HCT116 (cell line): ENCODE results near the gene INPP5E. TPM values are rescaled to one million over a fixed set of nuclear protein-coding genes. Genes with fewer than 3 reads are reported as not detected.

Experiments used
- ATAC-seq: fragments of 200-7000 bp; cut with Tn5 transposase; 2 replicates; pipeline ENCODE4 v1.9.1; 2020; ENCODE audit warnings: mild to moderate bottlenecking, moderate library complexity
- BruUV-seq: library from RNA; stranded (reverse); fragments of 400-500 nt; replicated peaks from 2 replicates; lab custom pipeline; 2021; lab: Mats Ljungman, UMichigan
- CTCF ChIA-PET: fragments of 300-600 bp; sonication (Branson Sonifier 250); formaldehyde crosslinking; loops from one replicate; lab custom pipeline; 2021; ENCODE audit warnings: antibody characterized with exemption; lab: Charles Lee
- POLR2A ChIA-PET: fragments of 300-600, 350-600 bp; sonication (Branson Sonifier 250); formaldehyde crosslinking; loops from one replicate; lab custom pipeline; 2021; ENCODE audit warnings: antibody characterized with exemption; lab: Charles Lee
- RAD21 ChIA-PET, 2 experiments: fragments of 300-600 bp; sonication (Branson Sonifier 250); formaldehyde crosslinking; loops; one replicate each; lab custom pipeline; 2023; ENCODE audit warnings: low total read pairs in 2 of 2; ENCODE audit not compliant: uncharacterized antibody in 2 of 2, unreplicated experiment in 2 of 2, low non-redundant PET in 1 of 2; lab: Charles Lee
- DNase-seq: peaks from one replicate; pipeline ENCODE4 v3.0.0-alpha.2; 2010; ENCODE audit warnings: low read depth, low spot score
- H2AFZ ChIP-seq: fragments of 200-600 bp; shearing (Covaris generic), sonication (generic); 2 replicates; pipeline ENCODE4 v1.6.1; 2017; ENCODE audit warnings: low read depth, mixed run types, mixed read lengths, antibody characterized with exemption, low read length; ENCODE audit not compliant: poor library complexity, severe bottlenecking
- H3K27ac ChIP-seq: 2 replicates; pipeline ENCODE4 v1.5.1; 2012; ENCODE audit warnings: low read depth, low read length
- H3K27me3 ChIP-seq: fragments of 200-600 bp; sonication (generic); 2 replicates; pipeline ENCODE4 v1.6.1; 2016; ENCODE audit warnings: mixed run types, low read length, mixed read lengths; ENCODE audit not compliant: insufficient read depth
- H3K36me3 ChIP-seq, 2 experiments: fragments of 200-500 bp in 1 of 2; fragments of 200-600 bp in 1 of 2; sonication (Bioruptor generic) in 1 of 2; sonication (generic) in 1 of 2; 2 replicates each; pipeline versions ENCODE4 v1.5.1 to v1.6.1; 2014 to 2016; ENCODE audit warnings: low read length in 2 of 2, inconsistent platforms in 1 of 2, mixed read lengths in 1 of 2, mixed run types in 1 of 2; ENCODE audit not compliant: insufficient read depth in 2 of 2, control insufficient read depth in 1 of 2
- H3K4me1 ChIP-seq, 2 experiments: fragments of 200-600 bp in 1 of 2; sonication (generic) in 1 of 2; 2 replicates each; pipeline versions ENCODE4 v1.5.1 to v1.6.1; 2012 to 2017; ENCODE audit warnings: low read length in 2 of 2, inconsistent platforms in 1 of 2, mild to moderate bottlenecking in 1 of 2, mixed read lengths in 1 of 2, mixed run types in 1 of 2, moderate library complexity in 1 of 2; ENCODE audit not compliant: insufficient read depth in 2 of 2, control insufficient read depth in 1 of 2
- H3K4me2 ChIP-seq: fragments of 200-600 bp; sonication (generic); 2 replicates; pipeline ENCODE4 v1.6.1; 2017; ENCODE audit warnings: mixed run types, low read length, mixed read lengths
- H3K4me3 ChIP-seq, 2 experiments: fragments of 200-600 bp in 1 of 2; sonication (generic) in 1 of 2; replicated peaks in 1 of 2; 2 replicates each; pipeline ENCODE4 v1.5.1; 2011 to 2016; ENCODE audit warnings: low read length in 2 of 2, control low read depth in 1 of 2, low read depth in 1 of 2, mild to moderate bottlenecking in 1 of 2, mixed read lengths in 1 of 2, mixed run types in 1 of 2
- H3K79me2 ChIP-seq: fragments of 200-600 bp; sonication (generic); 2 replicates; pipeline ENCODE4 v1.6.1; 2017; ENCODE audit warnings: mild to moderate bottlenecking, mixed run types, low read length, moderate library complexity, mixed read lengths; ENCODE audit not compliant: insufficient read depth
- H3K9ac ChIP-seq: fragments of 200-600 bp; sonication (generic); 2 replicates; pipeline ENCODE4 v1.6.1; 2016; ENCODE audit warnings: low read length, mixed read lengths
- H3K9me2 ChIP-seq: fragments of 200-600 bp; sonication (generic), shearing (Covaris generic); 2 replicates; pipeline ENCODE4 v1.6.1; 2017; ENCODE audit warnings: mixed run types, mild to moderate bottlenecking, moderate library complexity; ENCODE audit not compliant: insufficient read depth
- H3K9me3 ChIP-seq, 2 experiments: fragments of 200-500 bp in 1 of 2; fragments of 200-600 bp in 1 of 2; sonication (Bioruptor generic) in 1 of 2; sonication (generic) in 1 of 2; 2 replicates each; pipeline ENCODE4 v1.6.1; 2014 to 2017; ENCODE audit warnings: low read length in 2 of 2, mixed read lengths in 2 of 2, inconsistent platforms in 1 of 2, low read depth in 1 of 2, mild to moderate bottlenecking in 1 of 2, mixed run types in 1 of 2, moderate library complexity in 1 of 2; ENCODE audit not compliant: control insufficient read depth in 1 of 2, insufficient read depth in 1 of 2
- H4K20me1 ChIP-seq: fragments of 200-600 bp; sonication (generic), shearing (Covaris generic); 2 replicates; pipeline ENCODE4 v1.6.1; 2017; ENCODE audit warnings: mixed run types, mild to moderate bottlenecking, moderate library complexity; ENCODE audit not compliant: insufficient read depth
- CEBPB ChIP-seq: IDR thresholded peaks from 2 replicates; pipeline ENCODE4 v1.6.1; 2012; ENCODE audit warnings: low read depth
- CTCF ChIP-seq, 3 experiments: fragments of 200-600 bp in 1 of 3; sonication (generic) in 1 of 3; IDR thresholded peaks in 2 of 3; conservative IDR thresholded peaks in 1 of 3; 2 replicates each; pipeline ENCODE4 v1.5.1; 2012 to 2017; ENCODE audit warnings: low read depth in 2 of 3, low read length in 2 of 3, antibody characterized with exemption in 1 of 3, borderline replicate concordance in 1 of 3, control low read depth in 1 of 3, mild to moderate bottlenecking in 1 of 3, mixed read lengths in 1 of 3, mixed run types in 1 of 3, moderate library complexity in 1 of 3; ENCODE audit not compliant: insufficient read depth in 1 of 3
- EGR1 ChIP-seq: IDR thresholded peaks from 2 replicates; pipeline ENCODE4 v1.6.1; 2012; ENCODE audit warnings: low read depth
- EZH2phosphoT487 ChIP-seq: fragments of 200-600 bp; IDR thresholded peaks from 2 replicates; pipeline ENCODE4 v1.6.1; 2018; ENCODE audit warnings: antibody characterized with exemption, borderline replicate concordance
- POLR2AphosphoS5 ChIP-seq: IDR thresholded peaks from 2 replicates; pipeline ENCODE4 v1.6.1; 2011; ENCODE audit warnings: mild to moderate bottlenecking, low read depth, low read length, moderate library complexity
- SP1 ChIP-seq: IDR thresholded peaks from 2 replicates; pipeline ENCODE4 v1.6.1; 2012; ENCODE audit warnings: low read depth
- SRF ChIP-seq: IDR thresholded peaks from 2 replicates; pipeline ENCODE4 v1.6.1; 2012; ENCODE audit warnings: low read depth
- TCF7L2 ChIP-seq: IDR thresholded peaks from 2 replicates; pipeline ENCODE4 v1.7.0; 2011; ENCODE audit warnings: borderline replicate concordance, inconsistent platforms; ENCODE audit not compliant: insufficient read depth, insufficient read length; ENCODE audit errors: extremely low read depth
- ZNF274 ChIP-seq: fragments of 200-500 bp; sonication (Bioruptor generic); IDR thresholded peaks from 2 replicates; pipeline ENCODE4 v1.6.1; 2014; ENCODE audit warnings: mild to moderate bottlenecking, low read depth, low read length, inconsistent platforms
- intact Hi-C: fragments of 100-400 bp; cut with micrococcal nuclease; formaldehyde crosslinking; loops from 2 replicates; pipeline ENCODE4 v1.10.0; 2022
- total RNA-seq: library from RNA; stranded (reverse); gene quantifications from one replicate; pipeline ENCODE4 v1.2.1, GENCODE V29; 2021; ENCODE audit not compliant: unreplicated experiment
- TF ChIP-seq, protein P1 (sequence below): IDR thresholded peaks from 2 replicates; pipeline ENCODE4 v1.6.1; 2012

The INPP5E gene
- total RNA-seq, 1 experiment from 2014 or later: 23.8 TPM

DNA sequence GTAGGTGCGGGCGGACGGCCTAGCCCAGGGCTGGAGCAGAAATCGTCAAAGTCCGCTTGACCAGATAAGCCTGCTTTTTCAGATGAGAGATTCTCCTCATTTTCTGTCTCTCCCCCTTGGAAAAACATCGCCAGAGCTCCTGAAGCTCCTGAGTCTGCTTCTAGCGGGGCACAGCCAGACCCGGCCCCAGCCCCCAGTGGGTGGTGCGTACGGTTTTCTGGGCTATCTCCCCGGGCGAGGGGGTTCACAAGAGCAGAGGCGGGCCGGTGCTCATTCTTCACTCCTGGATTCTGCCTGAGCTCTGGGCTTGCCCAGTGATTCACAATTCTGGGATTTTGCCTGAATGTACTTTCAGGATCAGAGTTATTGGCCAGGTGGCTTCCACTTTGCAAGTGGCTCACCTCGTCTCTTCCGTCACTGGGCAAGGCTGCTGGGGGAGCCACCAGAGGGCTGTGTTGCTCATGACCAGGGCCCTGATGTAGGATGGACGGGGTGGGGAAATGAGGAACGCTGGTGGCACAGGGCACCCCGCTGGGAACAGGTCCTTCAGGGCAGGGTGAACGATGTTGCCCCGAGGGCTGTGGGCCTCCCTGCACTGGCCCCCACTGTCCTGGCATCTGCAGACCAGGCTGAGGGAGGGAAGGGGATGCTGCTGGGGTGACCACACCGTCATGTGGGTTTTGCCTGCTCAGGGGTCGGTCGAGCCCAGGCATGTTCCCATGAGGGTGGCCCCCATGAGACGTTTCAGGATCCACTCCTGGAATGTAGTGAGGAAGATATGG lies 36.9 kb upstream of the INPP5E start:
- DNase-seq: no peak
- Histone ChIP-seq H3K4me2 (no peak overlapping the region), H2AFZ (no peak overlapping the region), H3K27me3 (no peaks in the 10 kb centered on the region), H3K9ac (no peak overlapping the region), H3K27ac (no peak overlapping the region), H3K4me1 (peaks cover 3 to 4% of the 10 kb centered on the region in 2 experiments), H3K9me3 (no peaks in the 10 kb centered on the region), H4K20me1 (peaks cover 3% of the 10 kb centered on the region; the same call in 1 of the 2 replicates), H3K9me2 (no peaks in the 10 kb centered on the region), H3K4me3 (no peak overlapping the region), H3K79me2 (peaks cover 96% of the 10 kb centered on the region), H3K36me3 (peaks cover 51 to 64% of the 10 kb centered on the region in 2 experiments)
- no peak for ATAC-seq
- ChIA-PET POLR2A (no interaction called here), RAD21 (no interaction called here), CTCF (no interaction called here)
- TF ChIP-seq EGR1: no peak
- TF ChIP-seq CEBPB: no peak
- TF ChIP-seq, protein P1, sequence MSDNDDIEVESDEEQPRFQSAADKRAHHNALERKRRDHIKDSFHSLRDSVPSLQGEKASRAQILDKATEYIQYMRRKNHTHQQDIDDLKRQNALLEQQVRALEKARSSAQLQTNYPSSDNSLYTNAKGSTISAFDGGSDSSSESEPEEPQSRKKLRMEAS: no peak
- no peak for TF ChIP-seq SRF
- TF ChIP-seq SP1: no peak
- no peak for TF ChIP-seq CTCF (IDR thresholded peaks at IDR 0.05 in 2 of 3, conservative IDR thresholded peaks at IDR 0.05 in 1 of 3; ENCODE audit: borderline replicate concordance in 1 of 3, insufficient read depth in 1 of 3, low read depth in 2 of 3, low read length in 2 of 3)
- no peak for TF ChIP-seq POLR2AphosphoS5
- TF ChIP-seq ZNF274: no peak
- TF ChIP-seq EZH2phosphoT487: no peak
- no peak for TF ChIP-seq TCF7L2
- BruUV-seq: no TSS peak
- intact Hi-C loops: no loop called here
